NCI-H1436 (cell line): Measurements from ENCODE around the gene MINDY4B.

Source experiments
- DNase-seq: peaks from one replicate; lab custom pipeline; 2025; lab: John Stamatoyannopoulos, UW

Gene MINDY4B

DNA sequence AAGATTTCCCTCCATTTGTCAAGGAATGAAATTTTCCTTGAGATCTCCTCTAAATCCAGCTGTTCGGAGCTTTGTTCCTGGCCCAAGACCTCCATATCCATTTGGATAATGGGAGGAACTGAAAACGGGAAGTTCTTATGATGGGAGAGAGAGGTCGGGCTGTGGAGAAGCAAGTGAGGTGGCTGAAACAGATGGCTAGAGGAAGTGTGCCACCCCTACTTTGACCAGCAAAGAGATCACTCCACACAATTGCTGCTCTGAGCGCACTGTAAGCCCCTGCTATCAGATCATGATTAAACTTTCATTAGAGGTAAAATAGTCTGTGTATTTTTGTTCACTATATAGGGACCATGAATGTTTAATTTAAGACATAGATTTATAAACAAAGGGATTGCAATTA lies at the start of gene MINDY4B:
Gene MINDY4B, minus strand, starts transcription at position 101 of the 400 bp plus-strand sequence. Its CDS starts 0 bp downstream, at position 101.
- no peak for DNase-seq

DNA sequence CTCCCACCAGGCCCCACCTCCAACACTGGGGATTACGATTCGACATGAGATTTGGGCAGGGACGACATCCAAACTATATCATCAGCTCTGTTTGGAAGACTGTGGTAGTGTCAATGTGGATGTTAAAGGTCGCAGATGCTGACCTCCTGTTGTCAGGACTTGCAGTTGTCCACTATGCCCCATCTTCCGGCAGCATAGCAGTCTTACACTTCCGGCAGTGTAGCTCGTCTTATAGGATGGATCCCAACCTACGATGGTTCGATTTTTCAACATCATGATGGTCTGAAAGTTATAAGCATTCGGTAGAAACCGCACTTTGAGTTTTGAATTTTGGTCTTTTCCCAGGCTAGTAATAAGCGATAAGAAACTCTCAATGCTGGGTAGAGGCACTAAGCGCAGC lies 46.7 kb upstream of the MINDY4B start:
- no peak for DNase-seq

DNA sequence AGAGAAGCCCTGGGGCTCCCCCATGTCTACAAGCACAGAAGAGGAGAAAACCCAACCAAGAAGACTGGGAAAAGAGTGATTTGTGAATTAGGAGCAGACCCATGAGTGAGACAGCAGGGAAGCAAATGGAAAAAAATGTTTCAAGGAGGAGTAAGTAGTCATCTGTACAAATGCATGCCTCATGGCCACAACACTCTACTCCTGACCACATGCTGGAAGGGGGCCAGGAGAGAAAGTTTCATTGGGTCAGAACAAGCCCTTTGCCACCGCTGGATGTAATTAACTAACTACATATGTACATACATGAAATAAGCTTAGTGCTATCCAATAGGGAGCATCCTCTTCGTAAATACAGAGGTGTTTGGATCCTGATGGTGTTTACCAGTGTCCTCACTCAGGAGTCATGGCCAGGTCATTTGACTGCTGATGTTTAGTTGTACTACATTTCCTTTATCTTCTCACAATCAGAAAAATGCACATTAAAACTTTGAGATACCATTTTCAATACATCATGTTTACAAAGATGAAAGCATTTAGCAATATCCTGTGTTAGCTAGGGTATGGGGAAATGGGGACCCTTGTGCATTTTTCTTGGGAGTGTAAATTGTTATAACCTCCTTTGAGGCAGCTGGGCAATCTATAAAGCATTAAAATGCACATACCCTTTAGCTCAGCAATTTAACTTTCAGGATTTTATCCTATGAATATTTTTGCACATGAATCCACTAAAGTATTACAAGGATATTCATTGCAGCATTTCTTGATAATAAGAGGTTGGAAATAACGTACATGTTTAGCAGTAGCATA lies 40.2 kb upstream of the MINDY4B start:
- no peak for DNase-seq

DNA sequence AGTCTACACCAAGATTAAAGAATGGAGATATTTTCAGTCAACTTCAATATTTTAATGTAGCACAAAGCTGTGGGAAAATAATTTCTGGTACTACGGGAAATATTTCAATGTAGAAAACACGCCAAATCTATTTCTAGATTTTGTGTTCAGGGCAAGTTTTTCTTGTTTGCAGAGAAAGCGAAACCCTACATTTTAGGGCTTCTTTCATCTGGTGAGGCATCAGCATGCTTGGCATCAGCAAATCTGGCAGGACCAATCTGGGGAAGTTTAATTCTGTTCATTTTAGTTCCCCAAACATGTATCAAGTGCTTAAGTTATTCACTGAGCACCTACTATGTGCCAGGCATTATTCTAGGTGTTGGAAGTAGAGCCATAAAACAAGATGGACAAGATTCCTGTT lies 37.0 kb upstream of the MINDY4B start:
- DNase-seq: no peak

DNA sequence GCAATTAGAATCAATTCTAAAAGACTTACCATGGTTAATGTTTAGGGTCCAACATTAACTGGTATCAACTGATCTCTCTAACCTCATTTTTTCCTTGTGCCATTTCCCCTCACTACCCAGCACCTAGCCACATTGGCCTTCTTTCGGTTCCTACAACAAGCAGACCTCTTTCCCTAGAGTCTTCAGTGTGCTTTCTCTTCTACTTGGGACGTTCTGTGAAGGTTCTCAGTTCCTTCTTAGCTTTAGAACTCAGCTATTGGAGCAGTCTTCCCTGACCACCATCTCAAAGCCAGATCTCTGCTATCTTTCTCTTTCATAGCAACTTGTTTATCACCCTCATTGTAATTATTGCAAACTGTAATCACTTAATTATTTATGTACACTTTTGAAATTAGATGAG lies 31.5 kb upstream of the MINDY4B start:
- no peak for DNase-seq

DNA sequence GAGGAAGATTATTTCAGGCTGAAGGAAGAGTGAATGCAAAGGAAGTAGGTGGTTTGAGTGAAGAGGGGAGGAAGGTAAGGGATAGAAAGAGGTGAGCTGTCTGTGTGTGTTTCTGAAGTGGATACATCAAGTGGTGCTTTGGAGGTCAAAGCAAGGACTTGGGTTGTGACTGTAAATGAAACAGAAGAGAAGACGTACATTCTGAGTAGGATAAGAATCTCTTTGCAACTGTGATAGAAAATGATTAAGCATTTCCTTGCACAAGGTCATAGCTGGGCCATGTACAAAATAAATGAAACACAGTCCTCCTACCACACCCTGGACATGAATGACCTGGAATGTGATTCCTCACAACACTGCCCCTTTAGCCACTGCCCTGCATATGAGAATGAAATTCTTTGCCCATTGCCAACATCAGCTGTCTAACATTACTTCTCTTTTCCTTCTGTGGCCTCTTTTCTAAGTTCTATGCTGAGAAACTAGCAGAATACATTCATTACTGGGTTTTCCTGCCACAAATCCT lies 28.3 kb upstream of the MINDY4B start:
- no peak for DNase-seq

DNA sequence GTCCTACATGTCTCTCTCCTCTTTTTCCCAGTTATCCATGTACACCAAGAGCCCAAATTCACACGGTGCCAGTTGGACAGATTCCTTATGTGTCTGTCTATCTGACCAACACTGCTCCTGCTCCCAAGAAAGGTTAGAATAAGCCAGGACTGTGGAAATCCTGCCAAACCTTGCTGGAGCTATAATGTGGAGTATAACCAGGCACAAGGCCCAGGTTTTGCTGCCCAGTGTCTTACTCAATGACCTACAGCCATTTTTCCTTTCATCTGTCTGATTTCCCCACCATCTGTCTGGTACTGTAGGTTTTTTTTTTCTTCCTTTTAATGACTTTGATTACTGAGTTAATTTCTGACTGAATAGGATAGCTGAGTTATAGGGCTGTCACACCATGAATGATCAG lies 26.5 kb upstream of the MINDY4B start:
- DNase-seq: no peak

DNA sequence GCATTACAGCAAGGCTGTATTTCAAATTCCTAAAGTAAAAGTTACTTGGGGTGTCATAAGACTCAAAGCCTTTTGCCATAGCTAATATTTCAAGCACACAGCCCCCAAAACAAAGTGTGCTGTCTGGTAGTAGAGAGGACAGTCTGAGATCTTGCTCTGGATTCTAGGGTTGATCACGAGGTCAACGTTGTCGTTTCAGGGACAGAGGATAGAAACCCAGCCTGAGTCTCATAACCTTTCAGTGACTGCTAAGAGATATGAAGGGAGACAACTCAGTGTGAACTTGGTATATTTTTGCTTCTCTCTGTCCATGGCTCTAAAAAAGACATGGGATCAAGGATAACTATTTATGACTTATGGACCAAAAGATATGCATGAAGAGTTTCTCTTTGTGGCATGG lies 25.6 kb upstream of the MINDY4B start:
- no peak for DNase-seq

DNA sequence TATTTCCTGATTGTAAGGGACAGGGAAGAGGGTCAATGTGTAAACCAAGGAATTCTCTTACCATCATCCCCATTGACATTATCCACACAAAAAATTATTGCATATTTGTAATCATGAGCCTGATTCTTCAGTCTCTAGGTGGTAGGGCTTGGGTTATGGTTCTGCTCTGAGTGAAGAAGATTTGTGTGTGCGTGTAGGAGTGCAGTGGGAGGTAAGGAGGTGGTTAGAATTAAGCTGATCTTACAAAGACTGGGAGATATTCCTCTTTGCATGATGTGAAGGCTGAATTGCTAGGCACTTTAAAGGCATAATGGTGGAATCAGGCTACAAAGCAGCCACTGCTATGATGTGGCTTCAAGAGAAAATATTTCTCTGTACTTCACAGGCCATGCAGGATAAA lies 23.0 kb upstream of the MINDY4B start:
- DNase-seq: no peak

DNA sequence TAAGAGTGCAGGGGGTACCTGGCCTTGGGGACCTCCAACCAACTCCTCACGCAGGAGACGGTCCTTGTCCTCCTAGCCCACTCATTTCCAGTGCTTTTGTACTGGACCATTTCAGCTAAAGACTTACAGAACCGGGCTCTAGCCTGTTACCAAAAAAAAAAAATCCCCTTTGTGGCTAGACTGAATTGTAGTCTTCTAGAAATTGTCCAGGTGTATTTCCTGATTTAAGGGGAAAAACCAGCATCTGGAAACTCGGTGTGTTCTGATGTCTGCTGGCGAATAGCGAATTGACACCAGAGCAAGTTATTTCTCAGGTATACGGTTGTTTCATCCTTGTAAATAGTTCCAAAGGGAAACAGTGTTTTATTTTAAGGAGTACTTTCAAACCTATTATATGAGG lies 21.1 kb upstream of the MINDY4B start:
- no peak for DNase-seq

DNA sequence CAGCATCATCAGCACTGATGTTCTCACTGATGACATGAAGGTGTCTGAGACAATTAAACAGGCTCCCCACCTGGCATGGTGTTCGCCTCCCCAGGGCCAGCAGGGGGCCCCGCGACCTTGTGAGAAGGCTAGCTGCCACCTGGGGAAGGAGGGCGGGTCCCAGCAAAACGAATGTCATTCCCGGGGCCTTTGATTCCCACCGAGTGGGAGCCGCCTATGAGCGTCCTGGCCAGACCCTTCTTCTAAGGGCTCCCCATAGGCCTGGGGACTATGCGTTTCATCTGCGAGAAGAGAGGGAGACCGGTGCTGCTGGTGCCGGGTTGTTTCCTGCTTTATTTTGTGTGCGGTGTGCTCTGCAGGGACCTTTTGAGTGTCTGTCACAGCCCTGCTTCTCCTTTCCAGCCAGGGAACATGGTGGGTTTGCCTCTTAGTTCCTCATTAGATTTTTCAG lies 20.5 kb upstream of the MINDY4B start:
- DNase-seq: peak; percentile 74

DNA sequence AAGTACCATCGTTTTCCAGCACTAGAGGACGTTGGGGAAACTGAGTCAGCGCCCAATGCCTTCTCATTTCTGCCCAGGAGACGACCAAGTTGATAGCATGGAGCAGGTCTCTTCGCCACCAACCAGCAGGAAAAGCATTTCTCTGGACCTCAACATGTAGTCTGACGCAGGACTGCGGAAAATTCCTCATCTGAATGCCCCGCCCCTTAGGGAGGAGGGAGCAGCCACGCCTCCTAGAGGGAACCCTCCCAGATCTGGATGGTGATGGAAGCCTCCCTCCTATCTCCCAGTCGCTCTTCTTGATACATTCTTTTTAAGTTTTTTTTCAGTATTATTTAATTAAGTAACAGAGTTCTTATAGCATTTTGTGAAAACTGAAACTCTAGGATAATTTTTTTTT lies 17.4 kb upstream of the MINDY4B start:
- peak; percentile 6 for DNase-seq

DNA sequence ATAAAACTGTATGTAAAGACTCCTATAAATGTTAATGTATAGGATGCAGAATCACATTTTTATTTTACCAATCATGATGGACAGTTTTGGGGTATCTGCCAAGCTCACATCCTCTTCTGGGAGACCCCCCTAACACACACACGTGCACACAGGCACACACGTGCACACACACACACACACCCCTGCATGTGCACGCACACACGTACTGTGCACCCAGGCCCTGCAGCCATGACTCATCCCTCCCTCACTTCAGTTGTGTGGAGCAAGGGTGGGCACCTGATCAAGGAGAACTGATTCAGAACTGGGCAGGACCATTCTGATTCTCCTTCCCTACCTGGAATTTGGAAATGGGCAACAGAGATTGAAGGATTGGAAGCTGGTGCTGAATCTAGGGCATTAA lies 16.0 kb upstream of the MINDY4B start:
- DNase-seq: no peak

DNA sequence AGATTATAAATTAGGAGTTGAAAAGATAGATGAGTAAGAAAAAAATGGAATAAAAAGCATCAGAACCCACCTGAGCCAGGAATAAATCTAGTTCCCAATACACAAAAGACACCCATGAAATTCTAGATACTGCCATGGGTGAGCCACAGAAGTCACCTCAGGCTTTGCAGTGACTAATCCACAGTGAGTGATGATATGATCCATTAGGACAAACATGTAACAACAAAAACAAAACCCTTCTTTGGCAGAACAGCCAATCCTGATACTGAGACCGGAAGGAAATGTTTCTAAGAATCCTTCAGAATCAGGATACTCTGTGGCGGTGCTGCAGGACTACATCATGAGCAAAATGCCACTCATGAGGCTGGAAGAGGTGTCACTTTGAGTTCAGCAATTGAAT lies 15.0 kb upstream of the MINDY4B start:
- no peak for DNase-seq

DNA sequence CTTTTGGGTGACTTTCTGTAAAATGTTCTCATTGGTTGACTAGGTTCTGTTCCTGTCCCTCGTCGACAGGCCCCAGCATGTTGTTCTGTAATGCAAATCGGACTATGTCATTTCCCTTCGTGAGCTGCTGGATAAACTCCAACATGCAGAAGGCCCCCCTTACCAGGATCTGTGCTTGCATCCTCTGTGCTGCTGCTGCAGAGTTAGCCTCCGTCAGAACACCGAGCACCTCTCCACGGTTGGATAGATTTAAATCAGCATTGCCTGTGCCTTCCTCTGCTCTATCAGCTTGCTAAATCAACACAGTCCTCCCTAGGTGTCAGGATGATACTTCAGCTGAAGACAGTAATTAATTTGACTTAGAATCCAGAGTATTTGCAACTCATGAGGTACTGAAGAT lies 12.7 kb upstream of the MINDY4B start:
- DNase-seq: no peak

DNA sequence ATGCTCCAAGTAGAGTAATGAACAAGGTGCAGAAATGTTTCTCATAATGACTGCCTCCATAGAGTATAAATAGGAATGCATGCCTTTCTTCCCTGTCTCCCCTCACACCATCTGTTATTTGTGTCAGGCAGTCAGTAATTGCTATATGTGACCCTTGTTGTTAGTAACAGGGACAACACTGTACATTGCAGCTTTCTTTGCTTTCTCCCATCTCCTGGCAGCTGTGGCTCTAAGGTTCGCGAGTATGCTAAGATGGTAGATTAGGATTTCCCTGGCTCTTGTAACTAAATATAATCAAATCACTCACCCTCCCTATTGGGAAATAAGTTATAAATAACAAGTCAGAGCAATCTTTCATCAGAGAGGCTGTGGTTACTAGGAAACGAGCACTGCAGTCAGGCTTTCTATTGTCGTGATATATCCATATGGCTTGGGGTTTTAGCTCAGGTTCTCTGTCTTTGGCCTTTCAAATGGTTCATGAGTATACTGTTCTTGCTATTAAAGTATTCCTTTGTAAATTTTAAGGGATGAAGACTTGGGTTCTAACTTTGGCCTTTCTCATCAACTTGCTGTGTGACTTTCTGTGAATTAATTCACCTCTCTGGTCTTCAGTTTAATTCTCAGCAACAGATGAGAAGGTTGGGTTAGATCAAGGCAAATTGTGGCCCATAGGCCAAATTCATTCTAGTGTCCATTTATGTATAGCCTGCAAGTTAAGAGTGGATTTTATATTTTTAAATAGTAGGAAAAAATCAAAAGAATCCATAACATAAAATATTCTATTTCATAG lies 8.1 kb upstream of the MINDY4B start:
- no peak for DNase-seq

DNA sequence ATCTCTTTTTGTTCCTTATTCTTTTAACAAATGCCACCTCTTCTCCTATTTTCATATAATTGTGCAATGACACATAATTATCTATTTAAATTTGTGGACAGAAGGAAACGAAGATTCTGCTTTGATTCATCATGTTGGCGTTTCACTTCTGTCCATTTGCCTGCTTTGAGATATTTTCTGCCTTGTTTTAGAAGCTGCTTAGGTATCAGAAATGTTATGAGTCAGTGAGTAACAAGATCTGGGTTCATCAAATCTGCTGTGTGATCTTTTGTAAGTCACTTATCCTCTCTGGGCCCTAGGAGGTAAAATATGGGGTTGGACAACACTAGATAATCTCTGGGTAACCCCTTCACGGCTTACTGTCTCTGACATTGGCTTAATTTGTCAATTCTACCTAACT lies 7.3 kb upstream of the MINDY4B start:
- no peak for DNase-seq

DNA sequence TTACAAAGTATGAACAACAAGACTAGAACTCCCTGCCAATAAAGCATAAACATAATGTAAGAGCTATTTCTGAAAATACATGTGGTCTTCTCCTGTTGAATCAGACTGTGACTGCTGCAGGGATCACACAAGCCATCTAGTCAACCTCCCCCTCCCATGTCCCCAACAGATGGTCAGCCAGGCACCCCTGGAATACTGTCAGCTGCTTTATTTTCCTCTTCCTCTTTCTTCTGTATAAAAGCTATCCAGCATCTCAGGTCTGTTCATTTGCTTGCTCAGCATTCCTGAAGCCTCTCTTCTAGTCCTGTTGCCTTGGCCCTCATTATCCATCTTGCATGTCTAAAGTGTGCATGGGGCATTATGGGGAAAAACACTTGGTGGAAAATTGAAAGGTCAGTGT lies 6.5 kb upstream of the MINDY4B start:
- DNase-seq: no peak

DNA sequence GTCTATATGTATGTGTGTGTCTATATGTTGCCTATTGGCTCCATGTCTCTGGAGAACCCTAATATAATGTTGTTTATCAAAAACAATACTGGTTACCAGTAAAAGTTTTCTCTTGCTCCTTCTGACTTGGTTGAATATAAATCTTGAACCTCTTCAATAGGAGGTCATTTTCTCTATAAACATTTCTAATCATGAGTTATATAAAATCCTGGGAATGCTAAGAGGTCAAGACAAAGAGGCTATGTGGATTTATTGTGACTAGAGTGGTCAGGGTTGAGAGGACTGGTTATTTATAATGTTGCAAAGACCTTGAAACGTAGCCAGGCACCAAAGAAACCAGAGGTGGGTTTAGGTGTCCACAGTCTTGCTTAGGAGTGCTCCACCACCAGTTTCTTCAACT lies 1.2 kb upstream of the MINDY4B start:
- no peak for DNase-seq

DNA sequence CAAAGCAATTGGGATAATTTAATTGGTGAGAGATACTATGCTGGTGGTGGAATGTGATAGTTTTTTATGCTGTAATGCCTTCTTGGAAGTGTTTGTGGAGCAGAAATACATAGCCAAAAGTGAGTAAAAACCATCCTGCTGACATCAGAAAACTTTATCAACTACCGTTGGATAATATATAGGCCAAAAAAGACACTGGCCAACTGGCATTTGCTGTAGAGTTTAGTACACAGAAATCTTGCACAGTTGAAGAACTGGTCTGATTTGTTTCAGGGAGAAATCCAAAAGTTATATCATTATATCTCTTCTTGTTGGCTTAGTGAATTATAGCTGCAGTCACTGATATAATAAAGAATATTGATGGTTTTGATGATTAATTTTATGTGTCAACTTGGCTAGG lies 507 bp upstream of the MINDY4B start:
- DNase-seq: no peak

DNA sequence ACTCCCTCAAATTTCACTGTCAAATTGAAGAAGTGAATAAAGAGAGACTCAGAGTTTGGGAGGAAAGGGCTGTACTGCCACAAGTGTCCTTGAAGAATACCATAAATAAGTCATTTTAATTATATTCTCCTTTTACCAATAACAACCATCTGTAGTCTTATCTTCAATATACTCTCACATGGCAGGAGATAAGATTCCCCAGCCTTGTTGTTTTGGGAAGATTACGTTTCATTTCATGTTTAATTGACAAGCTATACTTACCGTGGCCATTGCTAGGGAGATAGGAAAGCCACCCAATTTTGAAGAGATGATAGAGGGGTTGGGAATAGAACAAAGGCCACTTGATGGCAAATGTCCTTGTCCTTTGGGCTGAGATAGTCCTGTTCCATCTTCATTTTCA lies 2.3 kb downstream of the MINDY4B start:
- DNase-seq: no peak

DNA sequence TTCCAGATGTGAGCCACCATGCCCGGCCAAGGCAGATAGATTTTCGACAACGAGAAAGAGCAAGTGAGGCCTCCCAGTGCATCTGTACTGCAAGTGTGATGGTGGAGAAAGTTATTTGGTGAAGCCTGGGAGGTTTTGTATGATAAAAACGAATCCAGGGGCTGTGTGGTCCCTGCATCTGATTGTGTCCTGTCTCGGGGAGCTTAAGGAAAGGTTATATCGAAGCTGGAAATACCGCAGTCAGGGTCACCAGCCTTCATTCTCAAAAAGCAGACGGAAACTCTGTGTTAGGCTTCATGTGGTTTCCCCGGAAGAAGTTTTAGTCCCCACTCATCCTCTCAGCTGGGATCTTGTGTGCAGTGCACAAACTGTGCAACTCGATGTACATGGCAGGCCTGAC lies 3.4 kb downstream of the MINDY4B start:
- no peak for DNase-seq

DNA sequence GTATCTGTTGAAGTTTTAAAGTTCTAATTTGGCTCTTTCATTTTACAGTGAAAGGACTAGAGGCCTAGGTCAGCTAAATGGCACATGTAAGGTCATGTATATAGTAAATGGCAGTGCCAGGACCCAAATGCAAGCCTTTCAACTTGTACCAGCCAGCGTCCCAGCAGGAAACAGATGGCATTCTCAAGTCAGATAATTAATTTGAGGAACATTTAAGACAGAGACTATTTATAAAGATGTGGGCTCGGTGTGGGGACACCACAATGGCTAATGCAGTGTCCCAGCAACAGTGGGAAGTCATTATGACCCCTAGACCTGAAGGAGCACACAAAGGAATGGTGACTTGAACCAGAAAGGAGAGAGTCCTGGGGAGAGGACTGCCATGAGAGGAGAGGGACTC lies 6.1 kb downstream of the MINDY4B start:
- DNase-seq: no peak
